ENCODE data around the gene TMEM212. TPM values are rescaled to one million over a fixed set of nuclear protein-coding genes. Genes with fewer than 3 reads are reported as not detected.
A peak's percentile ranks its signal among the peaks of the same experiment; 100 is the strongest.

Gene TMEM212
- total RNA-seq, 2 donors from 2014 or later = not detected

GRCh38 chr3:171832989-171833388 lies 10.2 kb upstream of the TMEM212 start:
- H3K4me1 ChIP-seq = peaks cover 0 to 52% of the 10 kb centered on the region in 2 donors
- H3K36me3 ChIP-seq = no peaks in the 10 kb centered on the region
- H3K27me3 ChIP-seq = no peaks in the 10 kb centered on the region
- H3K4me3 ChIP-seq = no peak overlapping the region
- H3K27ac ChIP-seq = peak overlapping the region; percentile 20 to 33
- no peaks in the 10 kb centered on the region for H3K9me3 ChIP-seq
- TF ChIP-seq CTCF (IDR thresholded peaks at IDR 0.05) = no peak
- no peak for DNase-seq (ENCODE audit: low spot score)

- no peaks in the 10 kb centered on the region for H3K27me3 ChIP-seq
- no peaks in the 10 kb centered on the region for H3K9me3 ChIP-seq
- H3K4me3 ChIP-seq = no peak overlapping the region
- DNase-seq (ENCODE audit: low spot score) = no peak
- peak in 1 of 2 donors; percentile 48 for TF ChIP-seq CTCF (IDR thresholded peaks at IDR 0.05)
- H3K27ac ChIP-seq = peak overlapping the region; percentile 33 to 47
- no peaks in the 10 kb centered on the region for H3K36me3 ChIP-seq
- peaks cover 0 to 61% of the 10 kb centered on the region in 2 donors for H3K4me1 ChIP-seq
Observed at GRCh38 chr3:171833789-171834460, 9.2 kb upstream of the TMEM212 start.

- Histone ChIP-seq H3K4me3 (no peak overlapping the region), H3K4me1 (peaks cover 0 to 56% of the 10 kb centered on the region in 2 donors), H3K36me3 (no peaks in the 10 kb centered on the region), H3K9me3 (no peaks in the 10 kb centered on the region), H3K27me3 (no peaks in the 10 kb centered on the region), H3K27ac (peak overlapping the region; percentile 33 to 47)
- no peak for DNase-seq (ENCODE audit: low spot score)
- no peak for TF ChIP-seq CTCF (IDR thresholded peaks at IDR 0.05)
Observed at GRCh38 chr3:171834461-171834801, 8.7 kb upstream of the TMEM212 start.

- TF ChIP-seq CTCF (IDR thresholded peaks at IDR 0.05) = no peak
- peak overlapping the region in 1 of 2 donors; percentile 4 for H3K27ac ChIP-seq
- no peaks in the 10 kb centered on the region for H3K9me3 ChIP-seq
- H3K36me3 ChIP-seq = no peaks in the 10 kb centered on the region
- no peaks in the 10 kb centered on the region for H3K27me3 ChIP-seq
- peaks cover 0 to 49% of the 10 kb centered on the region in 2 donors for H3K4me1 ChIP-seq
- DNase-seq (ENCODE audit: low spot score) = no peak
- no peak overlapping the region for H3K4me3 ChIP-seq
Observed at GRCh38 chr3:171835116-171835515, 8.0 kb upstream of the TMEM212 start.

- peaks cover 0 to 48% of the 10 kb centered on the region in 2 donors for H3K4me1 ChIP-seq
- no peaks in the 10 kb centered on the region for H3K36me3 ChIP-seq
- H3K27me3 ChIP-seq = no peaks in the 10 kb centered on the region
- no peak overlapping the region for H3K4me3 ChIP-seq
- no peak for DNase-seq (ENCODE audit: low spot score)
- H3K27ac ChIP-seq = peak overlapping the region in 1 of 2 donors; percentile 4
- no peaks in the 10 kb centered on the region for H3K9me3 ChIP-seq
- no peak for TF ChIP-seq CTCF (IDR thresholded peaks at IDR 0.05)
Observed at GRCh38 chr3:171835613-171836012, 7.5 kb upstream of the TMEM212 start.

GRCh38 chr3:171836855-171837254 lies 6.3 kb upstream of the TMEM212 start:
- Histone ChIP-seq H3K27me3 (no peaks in the 10 kb centered on the region), H3K36me3 (no peaks in the 10 kb centered on the region), H3K9me3 (no peaks in the 10 kb centered on the region), H3K27ac (peak overlapping the region; percentile 55 to 73), H3K4me3 (no peak overlapping the region), H3K4me1 (peaks cover 0 to 59% of the 10 kb centered on the region in 2 donors)
- no peak for TF ChIP-seq CTCF (IDR thresholded peaks at IDR 0.05)
- no peak for DNase-seq (ENCODE audit: low spot score)

All from right atrium auricular region (tissue), 2 donors.